Neural cell (in vitro differentiated cells): Measurements from ENCODE around the gene PLXNA4. TPM values are rescaled to one million over a fixed set of nuclear protein-coding genes. Genes with fewer than 3 reads are reported as not detected.

ENCODE experiments used
- H2AFZ ChIP-seq: fragments of 200-600, 300-800 bp; sonication (generic), shearing (Covaris generic); 2 replicates; pipeline ENCODE4 v1.6.0; 2014; ENCODE audit warnings: low read depth, mild to moderate bottlenecking, antibody characterized with exemption, low read length, moderate library complexity
- H3F3A ChIP-seq: fragments of 200-600 bp; shearing (Covaris generic); 2 replicates; pipeline ENCODE4 v1.6.1; 2016; ENCODE audit warnings: mild to moderate bottlenecking, moderate library complexity, mixed read lengths, antibody characterized with exemption, low read length; ENCODE audit not compliant: insufficient read depth, poor library complexity, severe bottlenecking
- H3K27ac ChIP-seq: fragments of 200-600, 300-800 bp; sonication (generic), shearing (Covaris generic); 2 replicates; pipeline ENCODE4 v1.5.1; 2014; ENCODE audit warnings: mild to moderate bottlenecking, low read length, moderate library complexity
- H3K27me3 ChIP-seq: fragments of 300-800, 200-600 bp; sonication (generic), shearing (Covaris generic); 2 replicates; pipeline ENCODE4 v1.6.0; 2014; ENCODE audit warnings: mild to moderate bottlenecking, low read depth, low read length, moderate library complexity; ENCODE audit not compliant: insufficient read depth
- H3K36me3 ChIP-seq: fragments of 300-800, 200-600 bp; sonication (generic), shearing (Covaris generic); 2 replicates; pipeline ENCODE4 v1.5.1; 2014; ENCODE audit warnings: mild to moderate bottlenecking, antibody characterized with exemption, low read length, moderate library complexity; ENCODE audit not compliant: insufficient read depth
- H3K4me2 ChIP-seq: fragments of 300-800, 200-600 bp; sonication (generic), shearing (Covaris generic); 2 replicates; pipeline ENCODE4 v1.6.0; 2014; ENCODE audit warnings: mild to moderate bottlenecking, low read length
- H3K4me3 ChIP-seq: fragments of 300-800, 200-600 bp; sonication (generic), shearing (Covaris generic); 2 replicates; pipeline ENCODE4 v1.5.1; 2014; ENCODE audit warnings: mild to moderate bottlenecking, low read length, moderate library complexity
- H3K79me2 ChIP-seq: fragments of 200-600 bp; shearing (Covaris generic); replicated peaks from 2 replicates; pipeline ENCODE4 v1.6.0; 2014; ENCODE audit warnings: mild to moderate bottlenecking, low read length, moderate library complexity; ENCODE audit not compliant: insufficient read depth
- H3K9ac ChIP-seq: fragments of 300-800, 200-600 bp; sonication (generic), shearing (Covaris generic); 2 replicates; pipeline ENCODE4 v1.6.1; 2016; ENCODE audit warnings: mild to moderate bottlenecking, low read length, mixed read lengths
- H3K9me2 ChIP-seq: fragments of 200-600 bp; shearing (Covaris generic); 2 replicates; pipeline ENCODE4 v1.6.1; 2016; ENCODE audit warnings: mild to moderate bottlenecking, low read length, mixed read lengths; ENCODE audit not compliant: insufficient read depth
- H3K9me3 ChIP-seq: fragments of 200-600, 300-800 bp; sonication (generic), shearing (Covaris generic); 2 replicates; pipeline ENCODE4 v1.6.1; 2016; ENCODE audit warnings: mild to moderate bottlenecking, mixed run types, low read length, moderate library complexity, mixed read lengths
- H4K20me1 ChIP-seq: fragments of 200-600 bp; shearing (Covaris generic); 2 replicates; pipeline ENCODE4 v1.6.1; 2016; ENCODE audit warnings: mild to moderate bottlenecking, mixed run types; ENCODE audit not compliant: insufficient read depth
- EP300 ChIP-seq: fragments of 450-650 bp; conservative IDR thresholded peaks from 2 replicates; pipeline ENCODE4 v1.6.1; 2014; ENCODE audit warnings: antibody characterized with exemption, mild to moderate bottlenecking, moderate library complexity; ENCODE audit not compliant: poor library complexity, severe bottlenecking
- EZH2 ChIP-seq: fragments of 200-600, 300-800 bp; shearing (Covaris generic), sonication (generic); IDR thresholded peaks from 2 replicates; pipeline ENCODE4 v1.6.1; 2014; ENCODE audit warnings: antibody characterized with exemption, low read length, borderline replicate concordance, mild to moderate bottlenecking; ENCODE audit not compliant: insufficient read depth, poor library complexity, severe bottlenecking
- MXI1 ChIP-seq: fragments of 450-650 bp; conservative IDR thresholded peaks from 2 replicates; pipeline ENCODE4 v1.6.1; 2014; ENCODE audit warnings: antibody characterized with exemption, mild to moderate bottlenecking; ENCODE audit not compliant: poor library complexity, severe bottlenecking
- POLR2AphosphoS5 ChIP-seq: IDR thresholded peaks from 2 replicates; pipeline ENCODE4 v1.6.1; 2012
- RAD21 ChIP-seq: fragments of 450-650 bp; conservative IDR thresholded peaks from 2 replicates; pipeline ENCODE4 v1.6.1; 2014; ENCODE audit warnings: antibody characterized with exemption, mild to moderate bottlenecking, moderate library complexity
- SMC3 ChIP-seq: fragments of 450-650 bp; conservative IDR thresholded peaks from 2 replicates; pipeline ENCODE4 v1.6.1; 2014; ENCODE audit warnings: antibody characterized with exemption, mild to moderate bottlenecking, moderate library complexity; ENCODE audit not compliant: poor library complexity
- TAF1 ChIP-seq: IDR thresholded peaks from 2 replicates; pipeline ENCODE4 v1.6.1; 2012; ENCODE audit warnings: low read depth
- polyA plus RNA-seq: library from polyadenylated mRNA; depleted of rRNA; stranded (reverse); fragments of >200 nt; gene quantifications from 2 replicates; pipeline ENCODE4 v1.2.3, GENCODE V29; 2014
- TF ChIP-seq, protein P1 (sequence below): fragments of 450-650 bp; IDR thresholded peaks from 2 replicates; pipeline ENCODE4 v1.5.1; 2014; ENCODE audit warnings: antibody characterized with exemption, mild to moderate bottlenecking, moderate library complexity; ENCODE audit not compliant: poor library complexity, severe bottlenecking
- TF ChIP-seq, protein P2 (sequence below): IDR thresholded peaks from 2 replicates; pipeline ENCODE4 v1.6.1; 2012; ENCODE audit warnings: borderline replicate concordance

PLXNA4 gene
- polyA plus RNA-seq, 1 donor from 2014 or later, result 7.2 TPM

DNA sequence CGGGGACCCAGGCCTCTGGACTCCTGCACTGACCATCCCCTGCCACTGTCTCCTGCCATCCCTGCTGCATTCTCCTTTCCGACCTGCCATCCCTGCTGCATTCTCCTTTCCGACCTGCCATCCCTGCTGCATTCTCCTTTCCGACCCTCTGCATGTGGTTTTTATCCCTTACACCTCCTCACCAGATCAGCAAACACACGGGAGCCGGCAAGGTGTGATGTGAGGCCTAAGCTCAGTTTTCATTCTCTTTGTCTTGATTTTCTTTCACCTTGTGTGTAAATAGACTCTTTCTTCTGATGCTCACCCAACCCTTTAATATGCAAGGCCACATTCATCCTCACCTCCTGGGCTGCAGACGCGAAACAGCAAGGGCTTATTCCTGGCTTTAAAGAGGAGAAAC lies 11.4 kb downstream of the PLXNA4 start:
- no peaks in the 10 kb centered on the region for H4K20me1 ChIP-seq
- no peak overlapping the region for H3K9ac ChIP-seq
- no peaks in the 10 kb centered on the region for H3K9me2 ChIP-seq
- no peaks in the 10 kb centered on the region for H3K79me2 ChIP-seq
- H3F3A ChIP-seq, result no peaks in the 10 kb centered on the region
- H3K4me2 ChIP-seq, result no peak overlapping the region
- H3K27ac ChIP-seq, result no peak overlapping the region
- H3K9me3 ChIP-seq, result no peaks in the 10 kb centered on the region
- H3K27me3 ChIP-seq, result peaks cover 36% of the 10 kb centered on the region
- TF ChIP-seq, protein P1, sequence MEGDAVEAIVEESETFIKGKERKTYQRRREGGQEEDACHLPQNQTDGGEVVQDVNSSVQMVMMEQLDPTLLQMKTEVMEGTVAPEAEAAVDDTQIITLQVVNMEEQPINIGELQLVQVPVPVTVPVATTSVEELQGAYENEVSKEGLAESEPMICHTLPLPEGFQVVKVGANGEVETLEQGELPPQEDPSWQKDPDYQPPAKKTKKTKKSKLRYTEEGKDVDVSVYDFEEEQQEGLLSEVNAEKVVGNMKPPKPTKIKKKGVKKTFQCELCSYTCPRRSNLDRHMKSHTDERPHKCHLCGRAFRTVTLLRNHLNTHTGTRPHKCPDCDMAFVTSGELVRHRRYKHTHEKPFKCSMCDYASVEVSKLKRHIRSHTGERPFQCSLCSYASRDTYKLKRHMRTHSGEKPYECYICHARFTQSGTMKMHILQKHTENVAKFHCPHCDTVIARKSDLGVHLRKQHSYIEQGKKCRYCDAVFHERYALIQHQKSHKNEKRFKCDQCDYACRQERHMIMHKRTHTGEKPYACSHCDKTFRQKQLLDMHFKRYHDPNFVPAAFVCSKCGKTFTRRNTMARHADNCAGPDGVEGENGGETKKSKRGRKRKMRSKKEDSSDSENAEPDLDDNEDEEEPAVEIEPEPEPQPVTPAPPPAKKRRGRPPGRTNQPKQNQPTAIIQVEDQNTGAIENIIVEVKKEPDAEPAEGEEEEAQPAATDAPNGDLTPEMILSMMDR, result no peak
- TF ChIP-seq POLR2AphosphoS5 (no peak), RAD21 (no peak), SMC3 (no peak), EZH2 (no peak), TAF1 (no peak)
- no peak overlapping the region for H2AFZ ChIP-seq
- H3K4me3 ChIP-seq, result no peak overlapping the region
- H3K36me3 ChIP-seq, result no peaks in the 10 kb centered on the region

DNA sequence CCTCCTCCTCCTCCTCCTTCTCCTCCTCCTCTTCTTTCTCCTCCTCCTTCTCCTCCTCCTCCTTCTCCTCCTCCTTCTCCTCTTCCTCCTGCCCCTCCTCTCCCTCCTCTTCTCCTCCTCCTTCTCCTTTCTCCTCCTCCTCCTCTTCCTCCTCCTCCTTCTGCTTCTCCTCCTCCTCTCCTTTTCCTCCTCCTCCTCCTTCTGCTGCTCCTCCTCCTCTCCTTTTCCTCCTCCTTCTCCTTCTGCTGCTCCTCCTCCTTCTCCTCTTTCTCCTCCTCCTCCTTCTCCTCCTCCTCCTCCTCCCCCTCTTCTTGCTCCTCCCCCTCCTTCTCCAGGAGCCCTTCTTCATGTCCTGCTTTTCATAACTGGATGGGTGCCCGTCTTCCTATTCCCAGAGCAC lies 12.2 kb downstream of the PLXNA4 start:
- Histone ChIP-seq H3K4me2 (no peak overlapping the region), H3K27ac (no peak overlapping the region), H3K4me3 (no peak overlapping the region), H3K79me2 (no peaks in the 10 kb centered on the region), H3F3A (no peaks in the 10 kb centered on the region), H4K20me1 (no peaks in the 10 kb centered on the region), H3K9me3 (no peaks in the 10 kb centered on the region), H2AFZ (no peak overlapping the region), H3K27me3 (peaks cover 36% of the 10 kb centered on the region), H3K9ac (no peak overlapping the region), H3K9me2 (no peaks in the 10 kb centered on the region), H3K36me3 (no peaks in the 10 kb centered on the region)
- TF ChIP-seq POLR2AphosphoS5, result no peak
- no peak for TF ChIP-seq MXI1
- no peak for TF ChIP-seq RAD21
- TF ChIP-seq EP300, result no peak
- no peak for TF ChIP-seq EZH2
- no peak for TF ChIP-seq TAF1

DNA sequence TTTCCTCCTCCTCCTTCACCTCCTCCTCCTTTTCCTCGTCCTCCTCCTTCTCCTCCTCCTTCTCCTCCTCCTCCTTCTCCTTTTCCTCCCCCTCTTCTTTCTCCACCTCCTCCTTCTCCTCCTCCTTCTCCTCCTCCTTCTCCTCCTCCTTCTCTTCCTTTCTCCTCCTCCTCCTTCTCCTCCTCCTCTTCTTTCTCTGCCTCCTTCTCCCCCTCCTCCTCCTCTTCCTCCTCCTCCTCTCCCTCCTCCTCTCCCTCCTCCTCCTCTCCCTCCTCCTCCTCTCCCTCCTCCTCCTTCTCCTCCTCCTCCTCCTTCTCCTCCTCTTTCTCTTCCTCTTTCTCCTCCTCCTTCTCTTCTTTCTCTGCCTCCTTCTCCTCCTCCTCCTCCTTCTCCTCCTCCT lies 13.6 kb downstream of the PLXNA4 start:
- H3K9ac ChIP-seq, result no peak overlapping the region
- no peaks in the 10 kb centered on the region for H3F3A ChIP-seq
- no peaks in the 10 kb centered on the region for H3K79me2 ChIP-seq
- no peak overlapping the region for H3K4me2 ChIP-seq
- no peaks in the 10 kb centered on the region for H4K20me1 ChIP-seq
- no peaks in the 10 kb centered on the region for H3K9me2 ChIP-seq
- no peak overlapping the region for H2AFZ ChIP-seq
- H3K4me3 ChIP-seq, result no peak overlapping the region
- H3K36me3 ChIP-seq, result no peaks in the 10 kb centered on the region
- H3K9me3 ChIP-seq, result no peaks in the 10 kb centered on the region
- H3K27me3 ChIP-seq, result peaks cover 36% of the 10 kb centered on the region
- no peak for TF ChIP-seq RAD21
- TF ChIP-seq, protein P2, sequence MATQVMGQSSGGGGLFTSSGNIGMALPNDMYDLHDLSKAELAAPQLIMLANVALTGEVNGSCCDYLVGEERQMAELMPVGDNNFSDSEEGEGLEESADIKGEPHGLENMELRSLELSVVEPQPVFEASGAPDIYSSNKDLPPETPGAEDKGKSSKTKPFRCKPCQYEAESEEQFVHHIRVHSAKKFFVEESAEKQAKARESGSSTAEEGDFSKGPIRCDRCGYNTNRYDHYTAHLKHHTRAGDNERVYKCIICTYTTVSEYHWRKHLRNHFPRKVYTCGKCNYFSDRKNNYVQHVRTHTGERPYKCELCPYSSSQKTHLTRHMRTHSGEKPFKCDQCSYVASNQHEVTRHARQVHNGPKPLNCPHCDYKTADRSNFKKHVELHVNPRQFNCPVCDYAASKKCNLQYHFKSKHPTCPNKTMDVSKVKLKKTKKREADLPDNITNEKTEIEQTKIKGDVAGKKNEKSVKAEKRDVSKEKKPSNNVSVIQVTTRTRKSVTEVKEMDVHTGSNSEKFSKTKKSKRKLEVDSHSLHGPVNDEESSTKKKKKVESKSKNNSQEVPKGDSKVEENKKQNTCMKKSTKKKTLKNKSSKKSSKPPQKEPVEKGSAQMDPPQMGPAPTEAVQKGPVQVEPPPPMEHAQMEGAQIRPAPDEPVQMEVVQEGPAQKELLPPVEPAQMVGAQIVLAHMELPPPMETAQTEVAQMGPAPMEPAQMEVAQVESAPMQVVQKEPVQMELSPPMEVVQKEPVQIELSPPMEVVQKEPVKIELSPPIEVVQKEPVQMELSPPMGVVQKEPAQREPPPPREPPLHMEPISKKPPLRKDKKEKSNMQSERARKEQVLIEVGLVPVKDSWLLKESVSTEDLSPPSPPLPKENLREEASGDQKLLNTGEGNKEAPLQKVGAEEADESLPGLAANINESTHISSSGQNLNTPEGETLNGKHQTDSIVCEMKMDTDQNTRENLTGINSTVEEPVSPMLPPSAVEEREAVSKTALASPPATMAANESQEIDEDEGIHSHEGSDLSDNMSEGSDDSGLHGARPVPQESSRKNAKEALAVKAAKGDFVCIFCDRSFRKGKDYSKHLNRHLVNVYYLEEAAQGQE, result no peak
- TF ChIP-seq EZH2, result no peak
- no peak for TF ChIP-seq EP300
- TF ChIP-seq POLR2AphosphoS5, result no peak
- no peak for TF ChIP-seq MXI1
- no peak for TF ChIP-seq SMC3
- no peak for TF ChIP-seq TAF1
- TF ChIP-seq, protein P1, result no peak
- H3K27ac ChIP-seq, result no peak overlapping the region
